Mucosa of stomach (tissue), 1 donor: ENCODE measurements around the gene RGL1.

Experiments used
- H3K27me3 ChIP-seq: one replicate; pipeline ENCODE4 v1.7.0; 2013; ENCODE audit warnings: mild to moderate bottlenecking, low read length; ENCODE audit not compliant: control insufficient read depth, insufficient read depth
- H3K36me3 ChIP-seq: one replicate; pipeline ENCODE4 v1.7.0; 2013; ENCODE audit warnings: low read length; ENCODE audit not compliant: control insufficient read depth, insufficient read depth
- H3K4me1 ChIP-seq: one replicate; pipeline ENCODE4 v1.7.0; 2013; ENCODE audit warnings: mild to moderate bottlenecking, low read length; ENCODE audit not compliant: control insufficient read depth, insufficient read depth
- H3K4me3 ChIP-seq: one replicate; pipeline ENCODE4 v1.7.0; 2013; ENCODE audit warnings: low read length
- H3K9ac ChIP-seq: one replicate; pipeline ENCODE4 v1.7.0; 2013; ENCODE audit warnings: mild to moderate bottlenecking, low read length, moderate library complexity
- H3K9me3 ChIP-seq: one replicate; pipeline ENCODE4 v1.7.0; 2013; ENCODE audit warnings: mild to moderate bottlenecking, low read length, moderate library complexity; ENCODE audit not compliant: control insufficient read depth
- donor health status: Pancreatic carcinoma.

RGL1 gene

GRCh38 chr1:183832459-183832858, 27.5 kb downstream of the RGL1 start:
- Histone ChIP-seq H3K4me3 (no peak overlapping the region), H3K36me3 (no peaks in the 10 kb centered on the region), H3K27me3 (no peaks in the 10 kb centered on the region), H3K9ac (no peak overlapping the region), H3K4me1 (peaks cover 5% of the 10 kb centered on the region), H3K9me3 (no peaks in the 10 kb centered on the region)

DNA sequence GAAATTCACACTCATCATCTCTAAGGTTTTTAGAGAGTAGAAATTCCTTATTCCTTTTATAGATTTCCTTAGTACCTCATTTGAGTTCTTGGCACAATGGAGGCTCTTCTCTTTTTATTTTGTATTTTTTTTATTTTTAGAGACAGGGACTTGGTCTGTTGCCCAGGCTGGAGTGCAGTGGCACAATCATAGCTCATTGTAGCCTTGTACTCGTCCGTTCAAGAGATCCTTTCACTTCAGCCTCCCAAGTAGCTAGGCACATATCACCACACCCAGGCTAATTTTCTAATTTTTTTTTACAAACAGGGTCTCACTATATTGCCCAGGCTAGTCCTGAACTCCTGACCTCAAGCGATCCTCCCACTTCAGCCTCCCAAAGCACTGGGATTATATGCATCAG, 29.6 kb downstream of the RGL1 start:
- peaks cover 5% of the 10 kb centered on the region for H3K4me1 ChIP-seq
- H3K36me3 ChIP-seq, result no peaks in the 10 kb centered on the region
- H3K9ac ChIP-seq, result no peak overlapping the region
- H3K27me3 ChIP-seq, result no peaks in the 10 kb centered on the region
- no peak overlapping the region for H3K4me3 ChIP-seq
- no peaks in the 10 kb centered on the region for H3K9me3 ChIP-seq

DNA sequence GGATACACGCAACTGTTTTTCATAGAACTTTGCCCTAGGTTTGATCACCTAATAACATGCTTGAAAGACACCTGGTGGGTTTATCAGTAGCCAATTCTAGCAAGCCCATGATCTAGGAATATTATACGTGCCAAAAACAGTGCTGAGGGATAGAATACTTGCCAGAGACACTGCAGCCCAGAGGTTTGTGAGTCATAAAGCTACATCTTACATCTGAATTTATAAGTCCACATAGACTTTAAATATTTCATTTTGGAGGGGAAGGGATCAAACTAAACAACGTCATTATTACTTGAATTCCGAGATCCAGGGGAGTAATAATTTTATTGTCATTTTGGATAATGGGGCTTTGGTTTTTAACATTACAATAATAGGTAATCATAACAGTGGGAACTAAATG, 31.7 kb downstream of the RGL1 start:
- no peak overlapping the region for H3K9ac ChIP-seq
- peaks cover 5% of the 10 kb centered on the region for H3K4me1 ChIP-seq
- no peaks in the 10 kb centered on the region for H3K36me3 ChIP-seq
- no peak overlapping the region for H3K4me3 ChIP-seq
- no peaks in the 10 kb centered on the region for H3K27me3 ChIP-seq
- no peaks in the 10 kb centered on the region for H3K9me3 ChIP-seq

DNA sequence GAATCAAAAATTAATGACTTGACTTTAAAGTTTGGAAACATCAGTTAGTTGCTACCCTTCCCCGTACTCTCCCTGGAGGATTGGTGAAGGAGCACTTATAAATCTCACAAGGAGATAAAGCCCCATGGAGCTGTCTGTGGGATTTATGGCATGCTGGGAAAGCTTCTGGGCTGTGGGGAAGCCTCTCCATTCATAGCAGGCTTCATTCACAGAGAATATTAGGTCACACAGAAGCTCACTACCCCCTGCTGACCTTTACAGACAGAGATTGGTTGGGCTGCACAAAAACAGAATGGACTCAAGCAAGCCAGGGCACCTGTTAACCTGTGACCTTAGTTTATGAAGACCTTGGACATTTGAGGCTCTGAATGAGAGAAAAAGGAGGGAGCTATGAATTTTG, 32.1 kb downstream of the RGL1 start:
- peaks cover 5% of the 10 kb centered on the region for H3K4me1 ChIP-seq
- H3K9ac ChIP-seq, result no peak overlapping the region
- no peak overlapping the region for H3K4me3 ChIP-seq
- H3K36me3 ChIP-seq, result no peaks in the 10 kb centered on the region
- H3K9me3 ChIP-seq, result no peaks in the 10 kb centered on the region
- H3K27me3 ChIP-seq, result no peaks in the 10 kb centered on the region

DNA sequence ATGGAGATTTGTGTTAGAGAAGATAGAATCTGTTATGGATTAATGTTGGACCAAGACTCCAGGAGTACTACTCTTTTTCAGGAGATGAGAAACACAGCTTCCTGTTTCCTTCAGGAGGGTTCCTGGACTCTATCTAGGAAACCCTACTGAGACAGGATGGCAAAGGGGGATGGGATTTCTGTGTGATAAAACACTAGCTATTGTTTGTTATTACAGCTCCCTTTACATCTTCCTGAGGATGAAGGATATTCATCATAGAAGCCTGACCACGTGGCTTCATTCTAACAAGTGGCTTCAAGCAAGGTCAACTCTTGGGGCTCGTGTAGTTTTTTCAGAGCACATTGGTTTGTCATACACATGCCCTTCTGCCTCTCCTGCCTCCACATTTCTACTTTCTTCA, 33.3 kb downstream of the RGL1 start:
- Histone ChIP-seq H3K9ac (no peak overlapping the region), H3K9me3 (no peaks in the 10 kb centered on the region), H3K4me1 (peaks cover 5% of the 10 kb centered on the region)

GRCh38 chr1:183840140-183840539, 35.2 kb downstream of the RGL1 start:
- no peaks in the 10 kb centered on the region for H3K9me3 ChIP-seq
- no peaks in the 10 kb centered on the region for H3K36me3 ChIP-seq
- H3K27me3 ChIP-seq, result no peaks in the 10 kb centered on the region
- no peak overlapping the region for H3K9ac ChIP-seq
- no peak overlapping the region for H3K4me3 ChIP-seq
- no peaks in the 10 kb centered on the region for H3K4me1 ChIP-seq

More for the DNA sequence above, 33.3 kb downstream of the RGL1 start:
- H3K4me3 ChIP-seq, result no peak overlapping the region
- no peaks in the 10 kb centered on the region for H3K36me3 ChIP-seq
- no peaks in the 10 kb centered on the region for H3K27me3 ChIP-seq

- Histone ChIP-seq H3K9ac (no peak overlapping the region), H3K36me3 (no peaks in the 10 kb centered on the region), H3K4me1 (no peaks in the 10 kb centered on the region), H3K9me3 (no peaks in the 10 kb centered on the region), H3K27me3 (no peaks in the 10 kb centered on the region), H3K4me3 (no peak overlapping the region)
Measured at GRCh38 chr1:183841550-183841949, 36.6 kb downstream of the RGL1 start.

GRCh38 chr1:183841950-183842794, 37.3 kb downstream of the RGL1 start:
- Histone ChIP-seq H3K4me3 (no peak overlapping the region), H3K27me3 (no peaks in the 10 kb centered on the region), H3K4me1 (no peaks in the 10 kb centered on the region), H3K36me3 (no peaks in the 10 kb centered on the region), H3K9ac (no peak overlapping the region), H3K9me3 (no peaks in the 10 kb centered on the region)

GRCh38 chr1:183842795-183843144, 37.9 kb downstream of the RGL1 start:
- Histone ChIP-seq H3K9ac (no peak overlapping the region), H3K9me3 (no peaks in the 10 kb centered on the region), H3K36me3 (no peaks in the 10 kb centered on the region), H3K4me3 (no peak overlapping the region), H3K4me1 (no peaks in the 10 kb centered on the region), H3K27me3 (no peaks in the 10 kb centered on the region)

DNA sequence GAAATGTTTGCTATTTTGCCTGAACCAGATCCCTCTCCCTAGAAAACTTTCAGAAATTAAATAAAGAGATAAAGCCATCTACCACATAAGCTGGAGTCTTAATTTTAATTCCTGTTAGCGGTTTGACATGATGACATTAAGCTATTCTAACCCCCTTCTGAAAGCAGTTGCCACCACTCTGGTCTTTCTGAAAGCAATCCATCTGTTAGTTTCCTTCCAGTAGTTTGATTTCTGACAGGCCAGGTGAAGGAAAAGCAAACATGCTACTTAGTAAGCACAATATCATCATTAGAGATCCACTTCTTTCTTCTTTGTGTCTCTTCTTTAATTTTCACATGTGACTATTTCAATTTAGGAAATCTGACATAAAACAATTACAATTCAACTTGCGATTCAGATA, 39.9 kb downstream of the RGL1 start:
- no peaks in the 10 kb centered on the region for H3K9me3 ChIP-seq
- no peaks in the 10 kb centered on the region for H3K4me1 ChIP-seq

GRCh38 chr1:183845681-183846080, 40.8 kb downstream of the RGL1 start:
- Histone ChIP-seq H3K4me3 (no peak overlapping the region), H3K4me1 (no peaks in the 10 kb centered on the region), H3K27me3 (no peaks in the 10 kb centered on the region), H3K9me3 (no peaks in the 10 kb centered on the region), H3K36me3 (no peaks in the 10 kb centered on the region), H3K9ac (no peak overlapping the region)

More for the DNA sequence above, 39.9 kb downstream of the RGL1 start:
- Histone ChIP-seq H3K27me3 (no peaks in the 10 kb centered on the region), H3K36me3 (no peaks in the 10 kb centered on the region), H3K9ac (no peak overlapping the region), H3K4me3 (no peak overlapping the region)

GRCh38 chr1:183847641-183848040, 42.7 kb downstream of the RGL1 start:
- no peak overlapping the region for H3K4me3 ChIP-seq

GRCh38 chr1:183850852-183851251, 45.9 kb downstream of the RGL1 start:
- Histone ChIP-seq H3K9me3 (no peaks in the 10 kb centered on the region), H3K27me3 (no peaks in the 10 kb centered on the region), H3K36me3 (no peaks in the 10 kb centered on the region), H3K4me1 (no peaks in the 10 kb centered on the region), H3K9ac (no peak overlapping the region), H3K4me3 (no peak overlapping the region)

More at GRCh38 chr1:183847641-183848040, 42.7 kb downstream of the RGL1 start:
- H3K36me3 ChIP-seq, result no peaks in the 10 kb centered on the region
- H3K4me1 ChIP-seq, result no peaks in the 10 kb centered on the region
- no peaks in the 10 kb centered on the region for H3K9me3 ChIP-seq
- H3K9ac ChIP-seq, result no peak overlapping the region
- no peaks in the 10 kb centered on the region for H3K27me3 ChIP-seq
